ENCODE data around the gene ARID3A.

DNA sequence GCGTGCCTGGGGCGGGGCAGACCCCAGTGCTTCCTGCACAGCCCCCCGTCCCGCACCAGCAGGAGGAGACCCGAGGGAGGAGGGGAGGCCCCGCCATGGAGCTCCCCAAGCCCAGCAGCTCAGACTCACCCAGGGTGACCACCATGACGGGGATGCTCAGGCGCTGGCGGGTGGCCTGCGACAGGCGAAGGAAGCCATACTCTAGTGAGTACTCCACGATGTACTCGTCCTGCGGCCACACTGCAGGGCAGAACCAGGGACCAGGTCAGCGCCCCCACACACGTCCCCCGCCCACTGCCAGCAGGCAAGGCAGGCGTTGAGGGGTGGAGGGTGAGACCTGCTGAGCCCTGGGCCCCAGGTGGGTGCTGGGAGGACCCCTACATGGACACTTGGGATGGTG, 86.5 kb downstream of the ARID3A start:
- TF ChIP-seq CTCF (IDR thresholded peaks at IDR 0.05) (no peak), POLR2A (IDR thresholded peaks at IDR 0.05) (no peak)

All from uterus (tissue), 2 donors.